Measurements from ENCODE around the gene ARID1B. TPM values are rescaled to one million over a fixed set of nuclear protein-coding genes. Genes with fewer than 3 reads are reported as not detected.

Gene ARID1B
- total and polyA plus RNA-seq, 11 donors = 15.3 to 76.1 (median 40.7) TPM

DNA sequence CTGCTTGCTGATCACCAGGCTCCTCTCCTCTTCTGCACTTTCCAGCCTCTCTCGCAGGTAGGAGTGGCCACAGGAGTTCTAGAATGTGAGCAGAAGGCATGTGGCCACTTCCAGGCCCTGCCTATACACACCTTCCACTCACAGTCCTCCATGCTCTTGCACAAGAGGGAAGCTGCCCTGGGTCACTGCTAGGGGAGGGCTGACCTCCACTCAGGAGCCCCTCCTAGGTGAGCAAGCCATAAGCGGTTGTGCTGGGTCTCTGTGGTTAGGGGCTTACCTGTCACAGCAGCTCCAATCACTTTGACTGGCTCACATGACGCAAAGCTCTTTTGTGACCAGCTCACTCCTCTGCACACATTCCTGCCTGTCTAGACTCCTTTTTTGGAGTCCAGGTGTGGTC lies 477.9 kb downstream of the ARID1B start:
- no peaks in the 10 kb centered on the region for H3K27me3 ChIP-seq
- H3K4me1 ChIP-seq = peaks cover 0 to 6% (median 0%) of the 10 kb centered on the region in 12 donors
- H3K36me3 ChIP-seq = no peaks in the 10 kb centered on the region
- no peak overlapping the region for H3K4me3 ChIP-seq
- WGBS, 4 donors = 90 to 98% (median 95%) methylated on average over 3 of the region's 3 CpGs
- DNase-seq = no peak
- H3K27ac ChIP-seq = no peak overlapping the region
- H3K9me3 ChIP-seq = no peaks in the 10 kb centered on the region
- intact Hi-C loops (cut with DNase I) = no loop called here
- ATAC-seq = no peak
- no peak for TF ChIP-seq POLR2A (IDR thresholded peaks at IDR 0.05)
- TF ChIP-seq, protein P1, sequence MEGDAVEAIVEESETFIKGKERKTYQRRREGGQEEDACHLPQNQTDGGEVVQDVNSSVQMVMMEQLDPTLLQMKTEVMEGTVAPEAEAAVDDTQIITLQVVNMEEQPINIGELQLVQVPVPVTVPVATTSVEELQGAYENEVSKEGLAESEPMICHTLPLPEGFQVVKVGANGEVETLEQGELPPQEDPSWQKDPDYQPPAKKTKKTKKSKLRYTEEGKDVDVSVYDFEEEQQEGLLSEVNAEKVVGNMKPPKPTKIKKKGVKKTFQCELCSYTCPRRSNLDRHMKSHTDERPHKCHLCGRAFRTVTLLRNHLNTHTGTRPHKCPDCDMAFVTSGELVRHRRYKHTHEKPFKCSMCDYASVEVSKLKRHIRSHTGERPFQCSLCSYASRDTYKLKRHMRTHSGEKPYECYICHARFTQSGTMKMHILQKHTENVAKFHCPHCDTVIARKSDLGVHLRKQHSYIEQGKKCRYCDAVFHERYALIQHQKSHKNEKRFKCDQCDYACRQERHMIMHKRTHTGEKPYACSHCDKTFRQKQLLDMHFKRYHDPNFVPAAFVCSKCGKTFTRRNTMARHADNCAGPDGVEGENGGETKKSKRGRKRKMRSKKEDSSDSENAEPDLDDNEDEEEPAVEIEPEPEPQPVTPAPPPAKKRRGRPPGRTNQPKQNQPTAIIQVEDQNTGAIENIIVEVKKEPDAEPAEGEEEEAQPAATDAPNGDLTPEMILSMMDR (IDR thresholded peaks at IDR 0.05) = no peak

DNA sequence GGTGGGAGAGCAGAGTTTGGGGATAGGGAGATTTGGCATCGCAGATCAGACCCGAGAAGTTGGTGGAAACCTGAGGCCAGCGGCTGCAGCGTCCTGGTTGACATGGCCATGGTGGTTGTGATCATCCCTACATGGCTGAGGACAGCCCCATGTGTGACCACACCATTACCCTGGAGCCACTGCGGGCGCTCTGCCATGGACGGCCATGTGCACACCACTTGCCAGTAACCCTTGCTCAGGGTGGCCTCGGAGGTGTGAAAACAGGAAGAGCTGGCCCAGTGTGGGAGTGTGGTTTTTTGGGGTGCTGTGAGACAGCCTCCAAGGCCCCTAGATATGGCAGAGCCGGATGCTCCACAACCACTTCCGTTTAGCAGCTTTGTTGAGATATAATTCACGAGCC lies 481.7 kb downstream of the ARID1B start:
- Histone ChIP-seq H3K27me3 (no peaks in the 10 kb centered on the region), H3K9me3 (no peaks in the 10 kb centered on the region), H3K36me3 (no peaks in the 10 kb centered on the region), H3K27ac (no peak overlapping the region), H3K4me1 (peaks cover 0 to 13% (median 9%) of the 10 kb centered on the region in 12 donors), H3K4me3 (no peak overlapping the region)
- TF ChIP-seq, protein P1 (IDR thresholded peaks at IDR 0.05) = no peak
- TF ChIP-seq POLR2A (IDR thresholded peaks at IDR 0.05) = no peak
- 94 to 96% (median 95%) methylated on average over 4 to 11 of the region's 11 CpGs for whole genome bisulfite sequencing, 4 donors
- intact Hi-C loops (cut with DNase I) = no loop called here
- ATAC-seq = no peak
- DNase-seq = no peak

DNA sequence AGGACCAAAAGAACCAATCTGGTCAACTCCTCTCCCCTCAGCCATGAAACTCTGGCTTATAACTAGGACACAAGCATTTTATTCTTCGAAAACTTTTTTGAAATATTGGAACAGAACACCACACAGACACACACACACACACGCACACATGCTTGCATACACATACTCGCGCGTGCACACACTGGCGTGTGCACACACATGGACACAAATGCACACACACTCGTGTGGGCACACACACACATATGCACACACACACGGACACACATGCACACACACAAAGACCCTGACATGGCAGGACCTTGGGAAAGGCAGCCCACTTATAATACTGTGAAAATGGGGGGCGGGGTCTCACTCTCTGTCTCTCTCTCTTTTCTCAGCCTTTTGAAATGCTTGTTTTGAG lies 482.3 kb downstream of the ARID1B start:
- Histone ChIP-seq H3K27me3 (no peaks in the 10 kb centered on the region), H3K4me1 (peaks cover 0 to 16% (median 9%) of the 10 kb centered on the region in 12 donors), H3K4me3 (no peak overlapping the region), H3K9me3 (no peaks in the 10 kb centered on the region), H3K36me3 (no peaks in the 10 kb centered on the region), H3K27ac (no peak overlapping the region)
- TF ChIP-seq, protein P1 (IDR thresholded peaks at IDR 0.05) = no peak
- TF ChIP-seq POLR2A (IDR thresholded peaks at IDR 0.05) = no peak
- intact Hi-C loops (cut with DNase I) = no loop called here
- ATAC-seq (no peak), DNase-seq (peak in 1 of 5 donors; percentile 3)
- 94 to 97% (median 95%) methylated on average over 9 of the region's 9 CpGs for WGBS, 4 donors

Small RNAs within 50 kb of the gene (microRNA-seq; reads per million reads assigned to microRNA genes)
- 0 reads per million in 4 donors for gene MIR4466
